Lung (tissue), 12 donors: ENCODE measurements around the gene CATSPERZ. TPM values are rescaled to one million over a fixed set of nuclear protein-coding genes. Genes with fewer than 3 reads are reported as not detected.

ENCODE experiments used
- ATAC-seq: fragments of 200-7000 bp; cut with Tn5 transposase; one replicate; pipeline ENCODE4 v1.9.1; 2020; ENCODE audit warnings: moderate number of reproducible peaks; ENCODE audit not compliant: insufficient read depth, low FRiP score
- DNase-seq, 3 donors: peaks; one replicate each; pipeline ENCODE4 v3.0.0-alpha.2; 2013 to 2017
- H3K27ac ChIP-seq, 2 donors: one replicate each; pipeline ENCODE4 v1.5.1; 2013; ENCODE audit warnings: mild to moderate bottlenecking in 2 of 2, moderate library complexity in 2 of 2, control low read depth in 1 of 2, inconsistent platforms in 1 of 2, low read depth in 1 of 2, low read length in 1 of 2
- H3K27me3 ChIP-seq, 3 donors: one replicate each; pipeline ENCODE4 v1.5.1; 2013; ENCODE audit warnings: low read length in 2 of 3; ENCODE audit not compliant: control insufficient read depth in 3 of 3, insufficient read depth in 3 of 3
- H3K36me3 ChIP-seq, 4 donors: one replicate each; pipeline ENCODE4 v1.5.1; 2013; ENCODE audit warnings: low read length in 4 of 4, mild to moderate bottlenecking in 1 of 4, moderate library complexity in 1 of 4; ENCODE audit not compliant: control insufficient read depth in 4 of 4, insufficient read depth in 4 of 4
- H3K4me1 ChIP-seq, 5 donors: one replicate each; pipeline ENCODE4 v1.5.1; 2013; ENCODE audit warnings: low read length in 5 of 5, mild to moderate bottlenecking in 2 of 5, moderate library complexity in 1 of 5; ENCODE audit not compliant: control insufficient read depth in 5 of 5, insufficient read depth in 5 of 5
- H3K4me3 ChIP-seq: one replicate; pipeline ENCODE4 v1.5.1; 2013; ENCODE audit warnings: mild to moderate bottlenecking, control low read depth, moderate library complexity
- H3K9ac ChIP-seq, 2 donors: one replicate each; pipeline ENCODE4 v1.5.1; 2013; ENCODE audit warnings: low read length in 2 of 2, control low read depth in 1 of 2; ENCODE audit not compliant: insufficient read depth in 1 of 2
- H3K9me3 ChIP-seq, 4 donors: one replicate each; pipeline ENCODE4 v1.5.1; 2013; ENCODE audit warnings: low read length in 3 of 4, mild to moderate bottlenecking in 1 of 4, moderate library complexity in 1 of 4; ENCODE audit not compliant: control insufficient read depth in 4 of 4, insufficient read depth in 3 of 4
- WGBS, 2 donors: extraction: QIAGEN DNeasy Blood & Tissue Kit; methylation state at CpG; one replicate each; pipeline ENCODE4 v1.1.7; 2013; 5-methylcytosine and 5-hydroxymethylcytosine counted together
- polyA plus RNA-seq, 2 donors: library from polyadenylated mRNA; stranded (reverse); fragments of 200-250 nt; gene quantifications; one replicate each; pipeline ENCODE4 v1.2.1, GENCODE V29; 2013
- total RNA-seq, 2 donors: library from RNA; depleted of rRNA in 1 of 2; stranded (reverse); fragments of >200 nt in 1 of 2; gene quantifications; one replicate each; pipeline ENCODE4 v1.2.1, GENCODE V29; 2014 to 2021
- TF ChIP-seq, protein P1 (sequence below): IDR thresholded peaks from 2 replicates; pipeline ENCODE4 v1.5.1; 2012; ENCODE audit warnings: mild to moderate bottlenecking; ENCODE audit errors: control extremely low read depth, extremely low read depth
- donor health status: control.
- donor health status: control.
- donor health status: Bipolar disorder and iron deficiency.
- donor health status: healthy.
- donor health status: DM: yes; HTN: yes; CAD: no.

The CATSPERZ gene
- total and polyA plus RNA-seq, 4 donors: 0.31 to 0.98 (median 0.67) TPM; not detected in 1

DNA sequence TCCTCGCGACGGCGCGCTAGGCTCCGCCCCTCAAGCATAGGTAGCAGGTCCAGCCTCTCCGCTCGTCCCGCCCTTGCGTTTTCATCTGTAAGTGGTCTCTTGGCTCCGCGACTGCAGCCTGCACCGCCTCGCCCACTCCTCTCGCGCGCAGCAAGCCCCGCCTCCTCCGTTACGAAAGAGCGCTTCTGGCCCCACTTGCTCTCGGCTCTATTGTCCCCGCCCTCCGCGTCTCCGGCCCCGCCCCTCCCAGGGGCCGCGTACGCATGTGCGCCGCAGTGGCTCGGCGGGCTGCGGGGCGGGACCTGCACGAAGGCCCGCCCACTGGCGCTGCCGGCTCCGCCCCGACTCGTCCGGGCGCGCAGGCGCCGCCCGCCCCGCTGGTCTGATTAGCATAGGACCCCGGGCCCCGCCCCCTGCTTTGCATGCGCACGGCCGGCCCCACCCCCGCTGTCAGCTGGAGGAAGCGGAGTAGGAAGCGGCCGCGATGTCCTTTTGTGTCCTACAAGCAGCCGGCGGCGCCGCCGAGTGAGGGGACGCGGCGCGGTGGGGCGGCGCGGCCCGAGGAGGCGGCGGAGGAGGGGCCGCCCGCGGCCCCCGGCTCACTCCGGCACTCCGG lies 5.0 kb downstream of the CATSPERZ start, which contains the start of gene ESRRA:
ESRRA (plus strand) TSS at position 450 of the 616 bp plus-strand sequence. CDS start 1,656 bp downstream, outside the sequence.
- TF ChIP-seq, protein P1, sequence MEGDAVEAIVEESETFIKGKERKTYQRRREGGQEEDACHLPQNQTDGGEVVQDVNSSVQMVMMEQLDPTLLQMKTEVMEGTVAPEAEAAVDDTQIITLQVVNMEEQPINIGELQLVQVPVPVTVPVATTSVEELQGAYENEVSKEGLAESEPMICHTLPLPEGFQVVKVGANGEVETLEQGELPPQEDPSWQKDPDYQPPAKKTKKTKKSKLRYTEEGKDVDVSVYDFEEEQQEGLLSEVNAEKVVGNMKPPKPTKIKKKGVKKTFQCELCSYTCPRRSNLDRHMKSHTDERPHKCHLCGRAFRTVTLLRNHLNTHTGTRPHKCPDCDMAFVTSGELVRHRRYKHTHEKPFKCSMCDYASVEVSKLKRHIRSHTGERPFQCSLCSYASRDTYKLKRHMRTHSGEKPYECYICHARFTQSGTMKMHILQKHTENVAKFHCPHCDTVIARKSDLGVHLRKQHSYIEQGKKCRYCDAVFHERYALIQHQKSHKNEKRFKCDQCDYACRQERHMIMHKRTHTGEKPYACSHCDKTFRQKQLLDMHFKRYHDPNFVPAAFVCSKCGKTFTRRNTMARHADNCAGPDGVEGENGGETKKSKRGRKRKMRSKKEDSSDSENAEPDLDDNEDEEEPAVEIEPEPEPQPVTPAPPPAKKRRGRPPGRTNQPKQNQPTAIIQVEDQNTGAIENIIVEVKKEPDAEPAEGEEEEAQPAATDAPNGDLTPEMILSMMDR: no peak
- peak within 1 kb of the TSS; percentile 93 to 96 for H3K27ac ChIP-seq
- H3K9me3 ChIP-seq: no peaks in the 10 kb centered on the region
- no peaks in the 10 kb centered on the region for H3K36me3 ChIP-seq
- WGBS, 2 donors: 0 to 1% methylated on average over 54 to 81 of the region's 81 CpGs
- peaks cover 0 to 18% (median 4%) of the 10 kb centered on the region in 5 donors for H3K4me1 ChIP-seq
- peaks cover 0 to 18% (median 13%) of the 10 kb centered on the region in 3 donors for H3K27me3 ChIP-seq
- ATAC-seq: peak; percentile 92
- peak within 1 kb of the TSS in 1 of 2 donors; percentile 71 for H3K9ac ChIP-seq
- DNase-seq: peak; percentile 98 to 99 (median 99)
- H3K4me3 ChIP-seq: peak within 1 kb of the TSS; percentile 60

DNA sequence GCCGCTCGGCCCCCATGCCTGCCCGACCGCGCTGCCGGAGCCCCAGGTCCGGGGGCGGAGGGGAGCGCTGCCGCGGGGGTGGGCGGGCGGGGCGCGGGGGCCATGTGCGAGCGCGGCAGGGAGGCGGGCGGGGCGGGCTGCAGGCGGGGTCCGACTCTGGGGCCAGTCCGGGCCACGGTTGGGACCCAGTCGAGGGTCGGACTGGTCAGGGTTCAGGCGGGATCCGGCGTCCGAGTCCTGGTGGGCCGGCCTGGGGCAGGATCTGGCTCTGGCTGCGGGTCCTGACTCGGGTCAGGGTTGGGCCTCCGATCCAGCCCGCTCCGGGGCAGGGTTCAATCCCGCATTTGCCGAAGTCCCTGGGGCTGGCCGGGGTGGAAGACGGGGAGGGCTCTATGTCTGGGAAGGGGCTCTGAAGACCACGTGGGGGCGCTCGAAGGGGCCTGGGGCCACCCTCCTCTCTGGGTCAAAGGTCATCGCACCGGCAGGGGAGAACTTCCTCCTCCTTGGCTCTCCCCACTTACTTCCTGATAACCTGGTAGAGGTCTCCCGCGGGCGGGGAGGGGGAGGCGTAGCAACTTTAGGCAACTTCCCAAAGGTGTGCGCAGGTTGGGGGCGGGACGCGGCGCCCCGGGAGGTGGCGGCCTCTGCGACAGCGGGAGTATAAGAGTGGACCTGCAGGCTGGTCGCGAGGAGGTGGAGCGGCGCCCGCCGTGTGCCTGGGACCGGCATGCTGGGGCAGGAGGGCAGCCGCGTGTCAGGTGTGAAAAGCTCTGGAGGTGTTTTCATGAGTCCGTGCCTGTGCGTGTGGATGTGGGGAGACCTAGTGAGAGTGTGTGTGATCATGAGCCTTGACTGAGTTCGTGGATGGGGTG lies 5.8 kb downstream of the CATSPERZ start:
- TF ChIP-seq, protein P1: no peak
- ATAC-seq (peak; percentile 1), DNase-seq (peak; percentile 42 to 61 (median 56))
- Histone ChIP-seq H3K9ac (peak overlapping the region in 1 of 2 donors; percentile 71), H3K27me3 (peaks cover 0 to 11% (median 5%) of the 10 kb centered on the region in 3 donors), H3K27ac (peak overlapping the region; percentile 93), H3K36me3 (no peaks in the 10 kb centered on the region), H3K4me3 (peak overlapping the region; percentile 60), H3K9me3 (no peaks in the 10 kb centered on the region), H3K4me1 (peaks cover 0 to 13% (median 4%) of the 10 kb centered on the region in 5 donors)
- WGBS, 2 donors: 1% methylated on average over 44 to 71 of the region's 71 CpGs

DNA sequence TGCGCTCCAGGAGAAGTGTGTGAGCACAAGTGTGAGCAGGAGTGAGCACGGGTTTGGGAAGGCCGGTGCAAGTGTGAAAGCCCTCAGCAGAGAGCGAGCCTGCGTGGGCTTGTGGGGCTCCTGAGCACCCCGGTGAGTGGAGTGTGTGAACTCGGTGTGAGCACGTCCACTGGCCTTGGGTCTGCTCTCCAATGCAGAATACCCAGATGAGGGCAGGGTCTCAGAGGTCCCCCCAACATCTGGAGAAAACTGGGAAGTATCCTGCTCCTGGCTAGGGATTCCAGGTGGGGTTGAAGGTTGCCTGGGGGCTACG lies 6.4 kb downstream of the CATSPERZ start:
- Histone ChIP-seq H3K4me3 (peak overlapping the region; percentile 60), H3K4me1 (peaks cover 0 to 13% (median 4%) of the 10 kb centered on the region in 5 donors), H3K36me3 (peaks cover 0 to 2% (median 0%) of the 10 kb centered on the region in 4 donors), H3K27me3 (peaks cover 0 to 6% (median 0%) of the 10 kb centered on the region in 3 donors), H3K9ac (peak overlapping the region in 1 of 2 donors; percentile 71), H3K9me3 (no peaks in the 10 kb centered on the region), H3K27ac (peak overlapping the region; percentile 93)
- TF ChIP-seq, protein P1: no peak
- WGBS, 2 donors: 24 to 28% methylated on average over 9 of the region's 9 CpGs
- DNase-seq: no peak
- ATAC-seq: no peak
